Lower leg skin (tissue), 4 donors: ENCODE measurements around the gene UBE2B. TPM values are rescaled to one million over a fixed set of nuclear protein-coding genes. Genes with fewer than 3 reads are reported as not detected.
"Not testable (repeated sequence)": the region's sequence is repeated elsewhere in the genome, so short reads cannot be mapped to it uniquely, and the experiment has no call there.

Experiments
- DNase-seq, 2 donors: peaks; one replicate each; pipeline ENCODE4 v3.0.0-alpha.2; 2019; ENCODE audit warnings: low spot score in 2 of 2
- H3K4me3 ChIP-seq: fragments of 200-600 bp; sonication (generic); 2 replicates; pipeline ENCODE4 v1.5.1; 2017; ENCODE audit warnings: mild to moderate bottlenecking, low read depth; ENCODE audit not compliant: poor library complexity, severe bottlenecking
- POLR2A ChIP-seq, 2 donors: fragments of 450-650 bp; IDR thresholded peaks; one replicate each; pipeline ENCODE4 v1.6.1; 2016 to 2017; ENCODE audit warnings: antibody characterized with exemption in 2 of 2, mild to moderate bottlenecking in 1 of 2, moderate library complexity in 1 of 2
- WGBS, 2 donors: methylation state at CpG; one replicate each; pipeline ENCODE4 v1.1.5; 2018; 5-methylcytosine and 5-hydroxymethylcytosine counted together
- intact Hi-C: fragments of 100-400 bp; cut with DNase I; formaldehyde crosslinking; loops from one replicate; pipeline ENCODE4 v1.15.0; 2023; ENCODE audit warnings: low total_unique reads
- total RNA-seq, 4 donors: library from RNA; depleted of rRNA; stranded (reverse); fragments of >200 nt; gene quantifications; one replicate each; pipeline ENCODE4 v1.1.0, GENCODE V29; 2016
- TF ChIP-seq, protein P1 (sequence below), 3 donors: fragments of 450-650 bp; IDR thresholded peaks; one replicate each; pipeline ENCODE4 v1.5.1; 2016; ENCODE audit warnings: antibody characterized with exemption in 3 of 3, mild to moderate bottlenecking in 3 of 3, moderate library complexity in 2 of 3

The UBE2B gene
- total RNA-seq: 10 to 100 TPM; 29.6 to 66.2 (median 43.5) TPM

DNA sequence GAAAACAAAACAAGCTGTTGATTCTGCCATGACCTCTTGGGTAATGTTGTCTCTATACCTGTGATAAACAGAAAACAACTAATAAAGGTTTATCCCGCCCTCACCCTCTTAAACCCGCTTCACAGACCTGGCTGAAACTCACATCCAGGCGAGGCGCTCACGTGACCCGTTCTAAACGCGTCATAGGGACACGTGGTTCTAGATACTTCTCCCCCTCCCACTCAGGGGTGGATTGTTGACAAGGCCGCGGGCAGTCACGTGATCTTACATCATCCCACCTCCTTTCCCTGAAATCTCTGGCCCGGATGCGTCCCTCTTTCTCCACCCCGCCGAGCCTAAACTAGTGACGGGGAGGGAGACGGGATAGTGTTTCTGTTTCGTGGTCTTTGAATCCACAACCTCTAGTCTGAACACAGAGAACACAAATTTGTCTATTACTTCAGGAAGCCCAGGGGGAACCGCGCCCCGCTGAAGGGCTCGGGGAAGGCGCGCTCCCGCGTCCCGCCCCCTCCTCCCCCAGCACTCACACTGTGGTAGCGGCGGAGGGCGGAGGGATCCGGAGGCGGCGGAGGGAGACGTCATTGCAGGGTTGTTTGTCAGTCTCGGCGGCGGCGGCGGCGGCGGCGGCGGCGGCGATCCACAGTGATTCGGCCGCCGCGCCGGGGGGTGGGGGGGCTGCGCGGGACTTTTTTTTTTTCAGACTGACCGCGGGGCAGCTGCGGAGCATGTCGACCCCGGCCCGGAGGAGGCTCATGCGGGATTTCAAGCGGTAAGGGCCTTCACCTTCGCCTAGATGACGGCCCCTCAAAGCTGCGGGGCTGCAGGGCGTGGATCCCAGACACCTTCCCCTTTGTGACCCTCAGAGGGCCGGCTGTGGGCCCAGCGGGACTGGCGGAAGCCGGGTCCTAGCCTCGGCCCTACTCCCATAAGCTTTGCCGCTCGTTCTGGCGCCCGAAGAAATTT is at the start of gene UBE2B:
Gene UBE2B, plus strand, starts transcription at position 699 of the 963 bp plus-strand sequence. Its CDS starts 27 bp downstream, at position 726.
- intact Hi-C loops: no loop called here
- TF ChIP-seq, protein P1, sequence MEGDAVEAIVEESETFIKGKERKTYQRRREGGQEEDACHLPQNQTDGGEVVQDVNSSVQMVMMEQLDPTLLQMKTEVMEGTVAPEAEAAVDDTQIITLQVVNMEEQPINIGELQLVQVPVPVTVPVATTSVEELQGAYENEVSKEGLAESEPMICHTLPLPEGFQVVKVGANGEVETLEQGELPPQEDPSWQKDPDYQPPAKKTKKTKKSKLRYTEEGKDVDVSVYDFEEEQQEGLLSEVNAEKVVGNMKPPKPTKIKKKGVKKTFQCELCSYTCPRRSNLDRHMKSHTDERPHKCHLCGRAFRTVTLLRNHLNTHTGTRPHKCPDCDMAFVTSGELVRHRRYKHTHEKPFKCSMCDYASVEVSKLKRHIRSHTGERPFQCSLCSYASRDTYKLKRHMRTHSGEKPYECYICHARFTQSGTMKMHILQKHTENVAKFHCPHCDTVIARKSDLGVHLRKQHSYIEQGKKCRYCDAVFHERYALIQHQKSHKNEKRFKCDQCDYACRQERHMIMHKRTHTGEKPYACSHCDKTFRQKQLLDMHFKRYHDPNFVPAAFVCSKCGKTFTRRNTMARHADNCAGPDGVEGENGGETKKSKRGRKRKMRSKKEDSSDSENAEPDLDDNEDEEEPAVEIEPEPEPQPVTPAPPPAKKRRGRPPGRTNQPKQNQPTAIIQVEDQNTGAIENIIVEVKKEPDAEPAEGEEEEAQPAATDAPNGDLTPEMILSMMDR (IDR thresholded peaks at IDR 0.05): peak in 1 of 3 donors; percentile 38
- no peak for TF ChIP-seq POLR2A (IDR thresholded peaks at IDR 0.05)
- WGBS, 2 donors: 1% methylated on average over 42 to 47 of the region's 74 CpGs
- peak within 1 kb of the TSS; percentile 93 for H3K4me3 ChIP-seq
- peak; percentile 100 for DNase-seq

DNA sequence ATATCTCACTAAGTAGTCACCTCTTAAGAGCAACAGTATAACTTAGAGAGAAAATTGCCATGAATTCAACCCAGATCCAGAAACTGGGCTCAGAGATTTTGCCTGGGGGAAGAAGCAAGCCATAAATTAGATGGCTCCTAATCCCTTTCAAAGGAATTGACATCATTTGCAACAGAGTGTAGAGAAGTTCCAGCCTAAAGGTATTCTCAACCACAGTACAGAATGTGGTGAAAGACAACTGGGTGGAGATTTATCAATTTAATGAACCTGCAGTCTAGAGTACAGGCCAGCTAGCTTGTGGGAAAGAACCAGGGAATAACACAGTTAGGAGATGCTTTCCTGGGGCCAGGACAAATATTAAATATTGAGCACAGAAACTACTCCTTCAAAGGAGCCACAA is 44.0 kb upstream of the UBE2B start:
- no peak overlapping the region for H3K4me3 ChIP-seq
- no peak for DNase-seq
- intact Hi-C loops: no loop called here
- TF ChIP-seq, protein P1 (IDR thresholded peaks at IDR 0.05): no peak
- TF ChIP-seq POLR2A (IDR thresholded peaks at IDR 0.05): no peak

DNA sequence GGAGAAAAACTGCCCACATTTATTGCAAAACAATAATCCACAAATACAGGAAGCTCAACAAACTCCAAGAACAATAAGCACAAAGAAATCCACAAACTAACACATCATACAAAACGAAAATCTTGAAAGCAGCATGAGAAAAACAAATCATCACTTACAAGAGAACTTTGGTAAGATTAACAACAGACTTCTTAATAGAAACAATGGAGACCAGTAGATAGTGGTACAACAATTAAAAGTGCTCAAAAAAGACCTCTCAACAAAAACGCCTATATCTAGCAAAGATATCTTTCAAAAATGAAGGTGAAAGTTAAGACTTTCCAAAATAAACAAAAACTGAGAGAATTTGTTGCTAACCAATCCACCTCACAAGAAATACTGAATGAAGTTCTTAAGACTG is 42.8 kb upstream of the UBE2B start:
- DNase-seq: no peak
- intact Hi-C loops: no loop called here
- WGBS, 2 donors: 70 to 80% methylated on average over 2 of the region's 2 CpGs
- TF ChIP-seq POLR2A (IDR thresholded peaks at IDR 0.05): no peak
- no peak overlapping the region for H3K4me3 ChIP-seq

DNA sequence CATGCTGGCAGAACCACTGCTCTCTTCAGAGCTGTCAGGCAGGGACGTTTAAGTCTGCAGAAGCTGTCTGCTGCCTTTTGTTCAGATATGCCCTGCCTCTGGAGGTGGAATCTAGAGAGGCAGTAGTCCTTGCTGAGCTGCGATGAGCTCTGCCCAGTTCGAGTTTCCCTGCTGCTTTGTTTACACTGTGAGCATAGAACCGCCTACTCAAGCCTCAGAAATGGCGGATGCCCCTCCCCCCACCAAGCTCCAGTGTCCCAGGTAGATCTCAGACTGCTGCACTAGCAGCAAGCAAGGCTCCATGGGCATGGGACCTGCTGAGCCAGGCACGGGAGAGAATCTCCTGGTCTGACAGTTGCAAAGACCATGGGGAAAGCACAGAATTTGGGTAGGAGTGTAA is 34.5 kb upstream of the UBE2B start:
- intact Hi-C loops, DNase-seq, H3K4me3 ChIP-seq: not testable (repeated sequence)
- WGBS, 2 donors: 80 to 94% methylated on average over 6 of the region's 6 CpGs

DNA sequence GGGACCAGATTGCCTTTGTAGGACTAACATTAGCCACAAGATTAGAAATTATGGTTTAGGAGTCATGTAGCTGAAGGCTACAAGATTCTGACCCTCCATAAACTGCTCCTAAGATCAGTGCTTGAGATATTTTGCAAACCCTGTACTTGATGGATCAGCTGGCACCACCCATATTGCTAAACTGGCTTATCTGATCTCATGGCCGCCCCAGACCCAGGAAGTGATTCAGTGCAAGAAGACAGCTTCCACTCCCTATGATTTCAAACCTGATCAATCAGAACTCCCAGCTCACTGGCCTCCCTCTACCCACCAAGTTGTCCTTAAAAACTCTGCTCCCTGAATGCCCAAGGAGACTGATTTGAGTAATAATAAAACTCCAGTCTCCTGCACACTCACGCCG is 27.9 kb upstream of the UBE2B start:
- DNase-seq, H3K4me3 ChIP-seq, intact Hi-C loops: not testable (repeated sequence)
- 78 to 82% methylated on average over 3 of the region's 3 CpGs for WGBS, 2 donors

DNA sequence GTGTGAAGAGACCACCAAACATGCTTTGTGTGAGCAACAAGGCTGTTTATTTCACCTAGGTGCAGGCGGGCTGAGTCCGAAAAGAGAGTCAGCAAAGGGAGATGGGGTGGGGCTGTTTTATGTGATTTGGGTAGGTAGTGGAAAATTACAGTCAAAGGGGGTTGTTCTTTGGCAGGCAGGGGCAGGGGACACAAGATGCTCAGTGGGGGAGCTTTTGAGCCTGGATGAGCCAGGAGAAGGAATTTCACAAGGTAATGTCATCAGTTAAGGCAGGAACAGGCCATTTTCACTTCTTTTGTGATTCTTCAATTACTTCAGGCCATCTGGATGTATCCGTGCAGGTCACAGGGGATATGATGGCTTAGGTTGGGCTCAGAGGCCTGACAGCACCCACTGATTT is 25.9 kb upstream of the UBE2B start:
- DNase-seq, intact Hi-C loops, H3K4me3 ChIP-seq: not testable (repeated sequence)
- WGBS, 2 donors: 78 to 84% methylated on average over 3 of the region's 3 CpGs

DNA sequence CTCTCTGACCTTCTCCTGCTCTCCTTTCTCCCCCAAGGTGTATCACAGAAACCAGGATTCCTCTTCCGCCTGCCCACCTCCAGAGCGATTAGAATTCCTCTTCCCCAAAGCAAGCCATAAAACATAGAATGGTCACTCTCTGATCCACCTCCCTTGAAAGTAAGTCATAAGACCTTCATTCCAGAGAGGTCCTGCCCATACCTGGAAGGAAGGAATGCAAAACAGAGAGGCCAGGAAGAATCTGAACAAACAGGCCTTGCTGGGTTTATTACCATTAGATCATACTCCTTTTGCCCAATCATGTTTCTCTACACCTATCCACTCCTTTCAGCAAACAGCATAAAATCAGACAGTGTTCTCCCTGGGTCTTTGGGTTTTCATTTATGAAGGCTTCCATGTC is 25.4 kb upstream of the UBE2B start:
- TF ChIP-seq, protein P1 (IDR thresholded peaks at IDR 0.05): no peak
- no peak for TF ChIP-seq POLR2A (IDR thresholded peaks at IDR 0.05)
- no peak for DNase-seq
- no peak overlapping the region for H3K4me3 ChIP-seq
- intact Hi-C loops: no loop called here
- WGBS, 2 donors: 60 to 68% methylated on average over 2 of the region's 2 CpGs

DNA sequence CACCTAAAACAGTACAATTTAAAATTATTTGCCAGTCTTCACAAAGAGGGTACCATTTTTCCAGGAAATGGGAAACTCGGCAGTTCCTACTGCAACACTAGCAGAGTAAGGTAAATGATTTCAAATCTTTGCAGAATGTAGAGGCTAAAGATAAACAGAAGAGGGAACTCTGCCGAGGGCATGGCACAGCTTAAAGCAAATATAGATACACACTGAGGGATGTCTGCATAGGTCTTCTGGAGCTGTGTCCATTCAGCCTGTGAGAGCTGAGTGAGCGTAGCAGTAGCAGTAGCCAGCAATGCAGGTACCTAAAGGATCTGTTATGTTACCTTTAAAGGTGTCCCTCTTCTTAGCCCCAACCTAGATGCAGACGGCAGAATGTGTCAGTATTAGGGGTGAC is 21.9 kb upstream of the UBE2B start:
- 78 to 85% methylated on average over 4 of the region's 4 CpGs for WGBS, 2 donors
- no peak for TF ChIP-seq POLR2A (IDR thresholded peaks at IDR 0.05)
- TF ChIP-seq, protein P1 (IDR thresholded peaks at IDR 0.05): no peak
- H3K4me3 ChIP-seq: no peak overlapping the region
- intact Hi-C loops: no loop called here
- no peak for DNase-seq
